Measurements from ENCODE around the gene FGFRL1.

FGFRL1 gene

GRCh38 chr4:1030031-1030430 is 18.6 kb downstream of the FGFRL1 start:
- Histone ChIP-seq H3K4me3 (IDR thresholded peaks at IDR 0.05; ENCODE audit: insufficient read depth, low read depth, low read length) (no peak overlapping the region), H3K27ac (no peak overlapping the region)

GRCh38 chr4:1030559-1030958 is 19.1 kb downstream of the FGFRL1 start:
- TF ChIP-seq CTCF (conservative IDR thresholded peaks at IDR 0.05; ENCODE audit: low read depth, low read length): no peak
- Histone ChIP-seq H3K4me3 (IDR thresholded peaks at IDR 0.05; ENCODE audit: insufficient read depth, low read depth, low read length) (no peak overlapping the region), H4K20me1 (ENCODE audit: insufficient read depth) (no peaks in the 10 kb centered on the region), H3K4me2 (no peak overlapping the region), H2AFZ (ENCODE audit: low read depth) (no peak overlapping the region), H3K4me1 (ENCODE audit: low read depth, poor library complexity, severe bottlenecking) (no peaks in the 10 kb centered on the region), H3K27ac (no peak overlapping the region), H3K9ac (no peak overlapping the region), H3K36me3 (ENCODE audit: insufficient read depth) (no peaks in the 10 kb centered on the region), H3K79me2 (ENCODE audit: insufficient read depth, low read depth) (no peaks in the 10 kb centered on the region), H3K27me3 (ENCODE audit: insufficient read depth, low read depth) (peaks cover 4% of the 10 kb centered on the region; the same call in 1 of the 2 replicates)

More at GRCh38 chr4:1030031-1030430, 18.6 kb downstream of the FGFRL1 start:
- no peaks in the 10 kb centered on the region for H3K79me2 ChIP-seq (ENCODE audit: insufficient read depth, low read depth)
- no peaks in the 10 kb centered on the region for H4K20me1 ChIP-seq (ENCODE audit: insufficient read depth)
- H2AFZ ChIP-seq (ENCODE audit: low read depth): no peak overlapping the region
- H3K4me1 ChIP-seq (ENCODE audit: low read depth, poor library complexity, severe bottlenecking): no peaks in the 10 kb centered on the region
- H3K9ac ChIP-seq: no peak overlapping the region
- no peaks in the 10 kb centered on the region for H3K36me3 ChIP-seq (ENCODE audit: insufficient read depth)
- no peak overlapping the region for H3K4me2 ChIP-seq
- H3K27me3 ChIP-seq (ENCODE audit: insufficient read depth, low read depth): peaks cover 4% of the 10 kb centered on the region; the same call in 1 of the 2 replicates
- TF ChIP-seq CTCF (conservative IDR thresholded peaks at IDR 0.05; ENCODE audit: low read depth, low read length): no peak

- no peak overlapping the region for H3K27ac ChIP-seq
- H3K4me1 ChIP-seq (ENCODE audit: low read depth, poor library complexity, severe bottlenecking): no peaks in the 10 kb centered on the region
- H3K36me3 ChIP-seq (ENCODE audit: insufficient read depth): no peaks in the 10 kb centered on the region
- H3K9ac ChIP-seq: no peak overlapping the region
- peaks cover 4% of the 10 kb centered on the region; the same call in 1 of the 2 replicates for H3K27me3 ChIP-seq (ENCODE audit: insufficient read depth, low read depth)
- no peaks in the 10 kb centered on the region for H3K79me2 ChIP-seq (ENCODE audit: insufficient read depth, low read depth)
- H3K4me3 ChIP-seq (IDR thresholded peaks at IDR 0.05; ENCODE audit: insufficient read depth, low read depth, low read length): no peak overlapping the region
- H2AFZ ChIP-seq (ENCODE audit: low read depth): no peak overlapping the region
- H3K4me2 ChIP-seq: no peak overlapping the region
- TF ChIP-seq CTCF (conservative IDR thresholded peaks at IDR 0.05; ENCODE audit: low read depth, low read length): no peak
- H4K20me1 ChIP-seq (ENCODE audit: insufficient read depth): no peaks in the 10 kb centered on the region
Observed at GRCh38 chr4:1031346-1031745, 19.9 kb downstream of the FGFRL1 start.

DNA sequence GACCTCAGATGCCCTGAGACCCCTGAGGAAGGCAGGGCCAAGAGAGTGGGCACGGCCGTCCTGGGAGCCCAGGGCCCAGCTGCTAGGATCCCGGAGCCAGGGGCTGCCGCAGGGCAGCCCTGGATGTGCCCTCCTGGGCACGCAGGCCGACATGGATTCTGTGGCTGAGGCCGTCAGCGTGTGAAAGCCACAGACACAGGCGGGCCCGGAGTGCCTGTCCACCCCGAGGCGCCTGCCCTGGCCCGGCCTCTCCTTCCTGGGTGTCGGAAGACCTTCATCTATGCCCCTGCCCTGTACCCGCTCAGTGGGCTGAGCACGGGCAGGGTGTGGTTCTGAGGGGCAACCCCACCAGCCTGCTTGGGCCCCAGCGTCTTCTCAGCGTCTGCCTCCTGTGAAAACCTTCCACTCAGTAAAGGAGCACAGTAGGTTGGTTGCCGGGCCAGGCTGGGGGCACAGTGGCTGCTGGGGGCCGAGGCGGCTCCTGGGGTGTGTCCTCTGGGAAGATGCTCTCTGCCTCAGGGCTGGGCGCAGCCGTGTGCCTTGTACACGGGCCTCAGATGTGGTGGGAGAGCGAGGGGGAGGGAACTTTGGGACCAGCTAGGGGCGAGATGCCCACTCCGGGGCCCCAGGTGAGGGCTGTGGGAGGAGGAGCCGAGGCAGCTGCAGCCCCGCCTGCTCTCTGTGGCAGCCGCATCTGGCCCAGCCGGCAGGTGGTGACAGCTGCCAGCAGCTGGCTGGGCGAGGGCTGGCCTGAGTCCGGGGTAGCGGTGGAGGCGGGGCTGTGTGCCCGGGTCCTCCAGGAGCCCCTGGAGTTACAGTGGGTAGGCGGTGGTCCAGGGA is 20.8 kb downstream of the FGFRL1 start:
- no peak for TF ChIP-seq CTCF (conservative IDR thresholded peaks at IDR 0.05; ENCODE audit: low read depth, low read length)
- Histone ChIP-seq H3K9ac (no peak overlapping the region), H3K4me3 (IDR thresholded peaks at IDR 0.05; ENCODE audit: insufficient read depth, low read depth, low read length) (no peak overlapping the region), H3K27ac (no peak overlapping the region), H3K4me2 (no peak overlapping the region), H4K20me1 (ENCODE audit: insufficient read depth) (no peaks in the 10 kb centered on the region), H2AFZ (ENCODE audit: low read depth) (no peak overlapping the region), H3K27me3 (ENCODE audit: insufficient read depth, low read depth) (peaks cover 4% of the 10 kb centered on the region; the same call in 1 of the 2 replicates), H3K36me3 (ENCODE audit: insufficient read depth) (no peaks in the 10 kb centered on the region), H3K79me2 (ENCODE audit: insufficient read depth, low read depth) (no peaks in the 10 kb centered on the region), H3K4me1 (ENCODE audit: low read depth, poor library complexity, severe bottlenecking) (no peaks in the 10 kb centered on the region)
